ENCODE measurements around the gene HEBP2.

DNA sequence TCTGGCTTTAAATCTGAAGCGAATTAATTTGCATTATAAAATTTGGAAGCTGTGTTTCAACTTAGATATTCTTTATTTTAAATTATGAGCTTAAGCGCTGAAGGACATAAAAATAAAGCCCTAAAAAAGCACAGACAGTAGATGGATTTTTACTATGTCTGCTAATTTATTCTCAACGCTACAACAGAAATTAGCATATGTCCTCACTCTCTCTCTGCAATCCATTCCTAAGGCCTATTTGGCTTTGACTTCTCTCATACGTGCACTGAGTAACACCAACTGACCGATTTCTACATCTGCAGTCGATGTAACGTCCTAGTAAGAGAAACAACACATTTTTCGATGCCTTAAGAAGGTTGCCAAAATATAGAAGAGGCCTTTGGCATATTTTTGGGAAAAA is 23.7 kb downstream of the HEBP2 start:
- TF ChIP-seq EZH2 (IDR thresholded peaks at IDR 0.05) (no peak), POLR2AphosphoS5 (IDR thresholded peaks at IDR 0.05; ENCODE audit: borderline replicate concordance, low read depth, low read length) (no peak), FOXP2 (optimal IDR thresholded peaks at IDR 0.05; ENCODE audit: control extremely low read depth, extremely low read length, insufficient read depth) (no peak)

Measured in SK-N-MC (cell line).